T1000 (cell line): ENCODE data around the gene SLF2.
"Not testable (repeated sequence)": the region's sequence is repeated elsewhere in the genome, so short reads cannot be mapped to it uniquely, and the experiment has no call there.

Experiments used
- DNase-seq: peaks from one replicate; lab custom pipeline; 2025; ENCODE audit warnings: mixed read lengths; lab: John Stamatoyannopoulos, UW

The SLF2 gene

DNA sequence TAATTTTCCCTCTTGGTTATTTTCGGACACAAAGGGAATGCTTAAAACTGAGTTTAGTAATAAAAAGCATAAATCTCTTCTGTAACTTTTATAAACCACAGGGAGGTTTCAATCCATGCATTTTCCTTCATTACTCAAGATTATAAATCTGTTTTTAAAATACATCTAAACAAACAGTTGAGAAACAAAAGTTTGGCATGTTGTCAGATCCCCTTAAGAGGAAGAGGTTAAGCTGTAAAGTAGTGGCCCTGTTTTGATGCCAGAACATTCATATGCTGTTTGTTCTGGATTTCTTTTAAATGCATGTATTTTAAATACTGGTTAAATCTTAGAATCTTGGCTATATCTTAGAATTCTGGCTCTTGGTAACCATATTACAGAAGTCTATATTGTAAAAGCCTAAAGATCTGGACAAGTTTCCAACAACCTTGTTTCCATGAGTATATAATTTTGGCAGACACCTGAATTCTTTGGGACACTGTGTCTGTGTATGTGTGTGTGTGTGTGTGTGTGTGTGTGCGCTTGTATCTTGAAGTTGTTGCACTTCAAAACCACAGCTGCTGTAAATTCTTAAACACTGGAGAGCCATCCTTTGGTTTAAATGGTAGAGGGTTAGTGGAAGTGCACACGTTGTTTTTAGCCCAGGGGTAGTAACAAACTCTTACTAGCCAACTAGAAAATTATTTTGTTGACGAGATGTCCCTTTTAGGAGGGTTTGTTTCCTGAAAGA, 49.8 kb downstream of the SLF2 start:
- DNase-seq = no peak

DNA sequence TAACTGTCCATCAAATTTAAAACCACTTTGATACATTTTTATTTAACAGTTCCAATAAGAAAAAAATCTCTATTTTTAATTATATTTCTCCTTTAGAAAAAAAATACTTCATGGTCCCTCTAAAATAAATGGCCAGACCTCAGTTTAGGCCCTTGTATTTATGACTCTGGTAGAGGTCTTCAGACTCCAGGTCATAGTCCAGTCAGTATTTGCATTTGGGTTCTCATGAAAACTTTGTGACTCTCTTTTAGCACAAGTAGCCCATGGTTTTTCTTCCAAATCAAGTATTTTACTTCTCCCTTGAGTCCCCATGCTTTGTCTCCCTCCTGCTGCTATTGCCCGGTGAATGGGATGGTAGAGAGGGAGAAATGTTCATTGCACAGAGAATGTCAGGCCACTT, 51.1 kb downstream of the SLF2 start:
- DNase-seq = no peak

DNA sequence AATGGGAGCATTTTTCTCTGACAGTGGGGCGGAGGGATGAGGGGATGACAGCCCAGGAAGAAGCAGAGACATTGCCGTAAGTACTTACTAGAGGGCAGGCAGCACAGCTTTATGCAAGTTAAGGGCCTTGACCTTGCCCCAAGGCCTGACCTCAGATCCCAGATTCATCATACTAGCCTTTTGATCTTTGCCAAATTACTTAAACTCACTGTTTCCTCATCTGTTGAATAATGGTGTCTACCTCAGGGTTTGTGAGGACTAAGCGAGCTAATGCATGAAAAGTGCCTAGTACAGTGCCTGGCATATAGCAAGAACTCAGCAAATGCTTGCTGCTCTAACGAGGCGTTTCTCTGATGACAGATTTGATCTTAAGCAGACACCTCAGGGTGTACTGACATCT, 53.1 kb downstream of the SLF2 start:
- no peak for DNase-seq

DNA sequence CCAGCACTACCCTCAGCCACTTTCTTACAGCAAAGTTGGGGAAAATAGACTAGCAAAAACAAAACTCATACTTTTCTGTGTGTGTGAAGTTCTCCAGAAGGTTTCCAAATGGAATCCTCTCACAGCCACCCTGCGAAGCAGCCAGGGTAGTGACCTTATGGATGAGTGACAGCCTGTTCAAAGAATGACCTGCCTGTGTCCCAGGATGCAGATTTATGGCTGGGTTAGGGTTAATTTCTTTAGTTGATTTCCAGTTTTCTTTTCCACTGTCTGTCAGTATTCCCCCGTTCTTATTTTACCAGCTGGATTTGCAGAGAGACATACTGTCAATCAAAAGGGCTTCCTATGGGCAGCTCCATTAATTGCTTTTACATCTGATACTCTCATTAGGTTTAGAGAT, 54.1 kb downstream of the SLF2 start:
- DNase-seq = no peak

DNA sequence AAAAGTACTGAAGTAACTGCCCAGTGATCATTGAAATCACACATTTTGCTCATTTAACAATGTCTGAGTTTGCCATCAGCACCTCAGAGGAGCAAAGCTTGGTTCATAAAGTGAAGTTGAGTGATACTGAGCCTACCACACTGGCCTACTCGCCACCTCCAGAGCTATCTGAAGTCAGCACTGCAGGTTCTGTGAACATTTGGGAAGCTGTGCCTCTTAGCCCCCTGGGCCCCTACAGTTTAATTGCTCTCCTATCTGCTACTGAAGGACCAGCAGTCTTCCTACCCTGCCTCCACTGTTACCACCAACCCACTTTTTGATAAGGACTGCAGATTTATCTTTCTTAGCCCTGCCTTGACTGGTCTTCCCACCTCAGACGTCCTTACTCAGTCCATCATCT, 54.6 kb downstream of the SLF2 start:
- DNase-seq = no peak

DNA sequence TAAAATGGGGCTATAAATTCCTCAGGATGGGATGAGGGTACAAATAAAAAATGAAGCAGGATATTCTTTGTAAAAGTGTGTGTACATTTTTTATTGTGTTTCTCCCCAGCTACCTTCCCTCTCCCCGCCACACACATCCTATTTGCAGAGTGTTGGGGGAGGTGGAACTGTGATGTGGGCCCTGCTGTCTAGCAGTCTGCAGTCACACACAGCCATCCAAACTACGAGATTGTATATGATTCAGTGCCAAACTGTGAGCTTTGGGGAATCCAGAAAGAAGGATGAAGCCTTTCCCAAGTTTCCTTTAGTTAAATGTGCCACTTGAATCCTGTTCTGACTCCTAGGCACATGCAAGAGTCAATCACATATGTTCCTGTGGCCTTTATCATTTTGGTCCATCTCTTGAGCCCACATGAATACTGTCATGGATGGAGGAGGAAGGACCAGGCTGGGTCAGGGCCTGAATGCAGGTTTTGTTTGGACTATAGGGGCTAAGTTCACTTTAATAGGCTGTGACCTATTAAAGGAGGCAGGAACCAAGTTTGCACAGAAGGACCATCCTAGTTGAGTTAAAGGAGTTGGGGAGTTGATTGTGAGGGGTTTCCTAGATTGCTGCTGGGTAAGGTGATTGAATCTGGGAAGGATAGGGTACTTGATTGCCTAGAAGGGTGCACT, 55.4 kb downstream of the SLF2 start:
- DNase-seq = no peak

DNA sequence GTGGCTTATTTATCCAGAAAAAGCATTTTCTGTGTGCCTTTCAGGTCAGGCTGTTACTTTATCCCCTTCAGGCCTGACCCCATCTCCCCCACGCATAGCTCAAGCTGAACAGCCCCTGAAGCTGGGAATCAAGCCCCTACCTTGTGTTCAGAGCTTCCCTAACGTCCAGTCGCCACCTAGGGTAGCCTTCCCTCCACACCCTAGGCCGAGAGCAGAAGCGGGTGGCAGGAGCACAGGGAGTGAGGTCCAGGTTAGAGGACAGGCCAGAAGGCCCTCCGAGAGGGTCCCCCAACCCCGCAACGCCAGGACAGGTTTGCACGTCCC, 56.1 kb downstream of the SLF2 start:
- DNase-seq = no peak

DNA sequence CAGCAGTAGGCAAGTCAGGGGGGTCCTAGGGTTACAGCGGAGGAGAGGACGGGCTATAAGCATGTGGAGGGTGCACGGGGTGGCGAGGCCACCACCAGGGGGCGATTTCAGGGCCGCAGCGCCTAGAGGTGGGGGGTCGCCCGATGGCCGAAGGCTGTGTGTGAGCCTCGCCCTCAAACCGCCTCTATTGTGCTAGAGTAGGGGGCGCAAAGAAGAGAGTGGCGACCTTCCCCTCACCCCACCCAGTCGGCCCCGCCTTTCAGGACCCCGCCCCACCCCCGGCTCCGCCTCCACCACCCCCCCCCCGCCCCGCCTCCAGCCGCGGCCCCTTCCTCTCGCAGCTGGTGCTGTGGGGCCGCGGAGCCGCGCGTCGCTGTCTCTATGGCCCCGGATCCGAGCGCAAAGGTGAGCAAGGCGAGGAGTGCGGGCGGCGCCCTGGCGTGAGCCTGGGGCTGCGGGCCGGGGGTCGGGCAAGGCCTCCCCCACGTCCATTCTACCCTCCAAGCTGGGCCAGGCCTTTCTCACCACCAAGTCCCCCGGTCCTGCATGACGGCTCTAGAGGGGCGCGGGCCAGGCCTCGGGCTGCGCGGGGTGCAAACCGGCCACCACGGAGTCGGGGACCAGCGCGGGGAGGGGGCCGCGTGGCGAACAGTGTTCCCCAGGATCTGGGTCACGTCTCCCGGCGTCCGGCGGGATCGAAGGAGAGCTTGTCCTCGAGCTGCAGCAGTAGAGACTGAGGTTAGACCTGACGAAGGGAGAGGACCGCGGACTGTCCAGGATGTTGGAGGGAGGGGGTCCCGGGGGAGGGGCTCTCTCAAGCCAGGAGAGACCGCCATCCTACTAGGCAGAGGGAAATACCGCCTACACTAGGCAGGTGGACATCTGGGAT, 56.7 kb downstream of the SLF2 start, which contains the start of gene SEMA4G:
TSS of gene SEMA4G (plus strand) at position 318 of the 889 bp plus-strand sequence. CDS start 3,409 bp downstream, outside the sequence.
- DNase-seq = no peak

DNA sequence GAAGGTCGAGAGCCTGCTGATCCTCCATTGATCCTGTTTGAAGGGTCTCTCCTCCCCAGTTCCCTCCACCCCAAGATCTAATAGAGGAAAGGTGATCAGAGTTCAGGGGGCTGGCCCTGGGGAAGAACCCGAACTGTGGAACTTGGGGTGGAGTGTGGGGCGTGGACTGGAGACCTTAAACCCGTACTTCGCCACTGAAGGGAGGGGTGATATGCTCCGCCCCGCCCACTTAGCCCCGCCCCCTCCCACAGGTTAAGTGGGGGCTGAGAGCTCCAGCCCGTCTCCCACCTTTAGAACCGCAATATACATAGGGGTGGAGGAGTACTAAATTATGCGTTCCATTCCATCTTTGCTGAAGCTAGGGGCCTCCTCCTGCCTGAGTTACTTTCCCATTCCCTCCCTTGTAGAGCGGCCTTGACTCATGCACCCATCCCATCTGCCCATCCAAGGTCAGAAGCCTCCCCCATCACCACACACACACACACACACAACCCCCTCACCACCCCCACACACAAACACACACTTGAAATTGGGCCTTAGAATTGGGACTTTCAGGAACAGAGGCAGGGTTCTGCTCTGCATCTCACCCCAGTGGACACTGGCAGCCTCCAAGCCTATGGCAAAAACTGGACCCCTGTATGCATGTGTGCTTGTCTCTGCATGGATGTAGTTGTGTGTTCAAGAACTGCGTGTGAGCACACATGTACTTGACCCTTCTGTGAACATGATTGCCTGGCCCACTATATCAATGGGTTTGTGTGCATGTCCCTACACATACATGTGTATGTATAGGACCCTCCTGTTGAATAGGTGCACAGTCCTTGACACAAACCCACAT, 57.5 kb downstream of the SLF2 start:
- DNase-seq = no peak

DNA sequence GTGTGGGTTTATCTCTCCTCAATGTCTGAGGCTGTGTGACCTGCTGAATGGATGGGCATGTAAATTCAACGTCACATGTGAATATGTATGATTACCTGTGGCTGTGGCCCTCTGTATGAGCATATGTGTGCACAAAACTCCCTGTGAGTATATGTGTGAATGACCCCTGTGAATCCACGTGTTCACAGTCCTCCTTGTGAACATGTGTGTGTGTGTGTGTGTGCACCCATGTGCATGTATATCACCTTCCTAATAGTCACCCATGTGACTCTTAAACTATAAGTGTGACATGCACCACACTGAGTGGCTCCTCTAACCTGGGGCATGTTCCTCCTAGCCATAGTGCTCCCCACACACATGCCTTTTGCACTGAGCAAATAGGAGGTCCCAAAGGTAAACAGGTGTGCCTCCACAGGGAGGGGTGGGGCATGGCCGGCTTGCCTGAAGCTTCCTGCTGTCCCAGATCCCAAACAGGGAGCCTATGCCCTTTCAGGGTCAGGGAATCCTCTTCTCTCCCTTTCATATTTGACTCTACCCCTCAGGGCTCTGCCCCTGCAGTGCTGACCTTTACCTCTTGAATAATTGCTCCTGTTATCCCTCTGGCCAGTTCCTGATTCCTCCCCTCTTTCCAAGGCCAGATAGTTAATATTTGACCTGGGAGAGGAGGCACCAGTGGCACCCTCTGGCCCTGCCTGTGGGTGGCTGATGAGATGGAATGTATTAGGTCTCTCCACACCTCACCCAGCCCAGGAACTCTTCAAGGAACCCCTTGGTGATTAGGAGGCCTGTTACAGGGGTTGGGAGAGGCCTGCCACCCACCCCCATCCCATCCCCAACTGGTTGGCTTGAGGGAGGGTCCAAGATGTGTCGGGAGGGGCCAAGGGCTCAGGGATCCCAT, 58.4 kb downstream of the SLF2 start:
- DNase-seq = no peak

DNA sequence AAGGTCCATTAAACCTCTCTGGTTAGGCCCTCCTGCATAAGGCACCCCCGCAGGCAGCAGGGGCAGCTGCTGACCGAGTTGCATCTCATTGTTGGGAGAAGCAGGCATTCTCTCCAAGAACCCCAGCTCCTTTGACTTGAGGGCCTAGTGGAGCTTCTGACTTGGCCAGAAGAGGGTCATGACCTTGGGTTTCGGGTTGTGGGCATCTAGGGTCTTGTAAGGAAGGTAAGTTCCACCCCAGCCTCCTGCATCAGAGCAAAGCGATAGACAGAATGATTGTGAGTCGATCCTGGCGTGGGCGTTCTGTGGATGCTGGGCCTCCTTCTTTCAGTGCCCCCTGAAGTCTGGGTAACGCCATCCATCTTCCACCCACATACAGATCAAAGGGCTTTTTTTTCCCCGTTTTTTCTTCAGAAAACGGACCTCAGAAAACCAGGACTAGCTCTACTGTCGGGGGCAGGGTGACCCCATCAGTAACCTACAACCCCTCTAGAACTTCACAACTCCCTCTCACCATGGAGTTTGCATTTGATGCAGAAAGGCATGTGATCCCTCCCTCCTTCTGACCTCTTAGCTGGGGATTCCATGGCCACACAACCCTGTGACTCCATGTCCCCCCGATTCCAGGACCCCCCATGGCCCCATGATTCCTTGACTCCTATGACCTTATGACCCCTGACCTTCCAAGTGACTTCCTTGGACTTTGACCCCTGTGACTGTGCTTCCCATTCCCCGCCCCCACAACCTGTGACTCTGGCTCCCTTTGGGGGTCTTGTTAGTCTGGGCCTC, 59.5 kb downstream of the SLF2 start:
- no peak for DNase-seq

DNA sequence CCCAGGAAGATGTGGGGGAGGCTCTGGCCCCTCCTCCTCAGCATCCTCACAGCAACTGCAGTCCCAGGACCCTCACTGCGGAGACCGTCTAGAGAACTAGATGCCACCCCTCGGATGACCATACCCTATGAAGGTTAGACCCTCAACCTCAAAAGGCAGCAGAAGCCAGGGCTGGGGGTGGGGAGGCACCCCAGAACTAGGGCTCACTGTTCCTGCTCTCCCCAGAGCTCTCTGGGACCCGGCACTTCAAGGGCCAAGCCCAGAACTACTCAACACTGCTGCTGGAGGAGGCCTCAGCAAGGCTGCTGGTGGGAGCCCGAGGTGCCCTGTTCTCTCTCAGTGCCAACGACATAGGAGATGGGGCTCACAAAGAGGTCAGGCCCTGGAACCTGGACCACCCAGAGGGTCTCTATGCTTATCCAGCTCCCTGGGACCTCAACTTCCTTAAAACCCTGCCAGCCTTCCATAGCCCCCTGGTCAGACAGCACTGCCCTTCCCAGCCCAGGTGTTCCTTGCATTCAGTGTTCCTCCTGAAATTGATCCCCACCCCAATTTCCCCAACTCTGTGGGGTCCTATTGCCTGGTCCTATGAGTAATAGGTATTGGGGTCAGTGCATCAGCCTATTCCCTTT, 60.3 kb downstream of the SLF2 start:
- DNase-seq = no peak

DNA sequence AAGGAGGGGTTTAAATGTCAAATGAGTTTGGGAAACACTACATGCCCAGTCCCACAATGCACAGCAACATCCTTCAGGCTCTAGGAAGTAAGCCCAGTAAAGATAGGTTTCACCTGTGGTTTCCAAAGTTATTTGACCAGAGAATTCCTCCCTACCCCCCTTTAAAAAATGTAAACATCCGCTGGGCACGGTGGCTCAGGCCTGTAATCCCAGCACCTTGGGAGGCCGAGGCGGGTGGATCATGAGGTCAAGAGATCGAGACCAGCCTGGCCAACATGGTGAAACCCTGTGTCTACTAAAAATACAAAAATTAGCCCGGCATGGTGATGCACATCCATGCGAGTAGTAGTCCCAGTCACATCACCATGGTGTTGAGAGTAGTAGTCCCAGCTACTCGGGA, 62.6 kb downstream of the SLF2 start:
- not testable (repeated sequence) for DNase-seq

DNA sequence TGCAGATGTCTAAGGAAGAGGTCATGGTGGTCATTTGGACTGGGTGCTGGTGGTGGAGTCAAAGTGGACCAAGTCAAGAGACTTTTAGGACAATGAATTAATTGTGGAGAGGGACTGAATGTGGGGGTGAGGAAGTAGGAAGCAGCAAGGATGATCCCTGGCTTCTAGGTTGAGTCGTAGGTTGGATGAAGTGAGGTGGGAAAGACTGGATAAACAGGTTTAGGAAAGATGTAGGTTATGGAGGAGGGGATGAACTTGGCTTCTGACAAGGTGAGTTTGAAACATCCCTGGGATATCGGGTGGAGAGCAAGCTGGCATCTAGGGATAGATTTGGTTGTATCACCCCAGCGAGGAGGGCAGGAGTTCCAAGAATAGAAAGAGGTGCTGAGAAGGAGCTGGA, 64.1 kb downstream of the SLF2 start:
- no peak for DNase-seq

DNA sequence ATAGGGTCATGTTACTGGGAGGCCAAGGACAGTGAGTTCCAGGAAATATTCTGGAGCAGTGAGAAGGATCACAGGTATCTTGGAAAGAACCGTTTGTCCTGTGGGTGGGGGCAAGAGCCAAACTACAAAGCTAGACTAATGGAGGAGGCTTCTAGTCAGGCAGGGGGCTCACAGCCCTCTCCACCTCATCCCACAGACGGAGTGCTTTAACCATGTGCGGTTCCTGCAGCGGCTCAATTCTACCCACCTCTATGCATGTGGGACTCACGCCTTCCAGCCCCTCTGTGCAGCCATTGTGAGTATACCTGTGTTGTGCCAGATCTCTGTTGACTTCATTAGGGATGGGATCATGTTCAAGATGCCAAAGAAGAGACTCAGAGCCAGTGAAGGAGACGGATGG, 64.7 kb downstream of the SLF2 start:
- no peak for DNase-seq

DNA sequence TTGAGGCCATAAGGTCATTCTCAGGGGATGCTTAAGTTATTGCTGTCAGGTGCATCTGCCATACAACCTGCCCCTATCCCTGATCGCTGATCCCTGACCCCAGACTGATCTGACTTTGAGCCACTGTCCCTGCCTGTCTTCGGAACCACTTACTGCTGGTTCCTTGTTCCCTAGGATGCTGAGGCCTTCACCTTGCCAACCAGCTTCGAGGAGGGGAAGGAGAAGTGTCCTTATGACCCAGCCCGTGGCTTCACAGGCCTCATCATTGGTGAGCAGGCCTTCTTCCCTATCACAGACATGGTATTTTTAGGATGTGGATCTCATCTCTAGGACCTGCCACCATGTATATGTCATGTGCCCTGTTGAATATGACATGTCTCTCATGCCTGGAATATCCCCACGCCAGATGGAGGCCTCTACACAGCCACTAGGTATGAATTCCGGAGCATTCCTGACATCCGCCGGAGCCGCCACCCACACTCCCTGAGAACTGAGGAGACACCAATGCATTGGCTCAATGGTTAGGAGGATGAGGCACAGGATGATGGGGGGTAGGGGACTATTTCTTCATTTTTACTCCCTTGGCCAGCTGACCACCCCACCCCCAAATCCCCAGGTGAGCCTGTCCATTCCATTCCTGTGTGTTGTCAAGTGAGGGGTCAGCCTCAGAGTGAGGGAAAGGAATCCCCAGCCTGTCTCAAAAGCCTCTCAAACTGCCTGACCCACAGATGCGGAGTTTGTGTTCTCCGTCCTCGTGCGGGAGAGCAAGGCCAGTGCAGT, 65.5 kb downstream of the SLF2 start:
- no peak for DNase-seq

DNA sequence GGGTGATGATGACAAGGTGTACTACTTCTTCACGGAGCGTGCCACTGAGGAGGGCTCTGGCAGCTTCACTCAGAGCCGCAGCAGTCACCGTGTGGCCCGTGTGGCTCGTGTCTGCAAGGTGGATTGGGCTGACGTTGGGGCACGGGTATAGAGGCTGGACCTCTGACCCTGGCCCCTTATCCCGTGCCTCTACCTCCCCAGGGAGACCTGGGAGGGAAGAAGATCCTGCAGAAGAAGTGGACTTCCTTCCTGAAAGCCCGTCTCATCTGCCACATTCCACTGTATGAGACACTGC, 66.1 kb downstream of the SLF2 start:
- DNase-seq = no peak

DNA sequence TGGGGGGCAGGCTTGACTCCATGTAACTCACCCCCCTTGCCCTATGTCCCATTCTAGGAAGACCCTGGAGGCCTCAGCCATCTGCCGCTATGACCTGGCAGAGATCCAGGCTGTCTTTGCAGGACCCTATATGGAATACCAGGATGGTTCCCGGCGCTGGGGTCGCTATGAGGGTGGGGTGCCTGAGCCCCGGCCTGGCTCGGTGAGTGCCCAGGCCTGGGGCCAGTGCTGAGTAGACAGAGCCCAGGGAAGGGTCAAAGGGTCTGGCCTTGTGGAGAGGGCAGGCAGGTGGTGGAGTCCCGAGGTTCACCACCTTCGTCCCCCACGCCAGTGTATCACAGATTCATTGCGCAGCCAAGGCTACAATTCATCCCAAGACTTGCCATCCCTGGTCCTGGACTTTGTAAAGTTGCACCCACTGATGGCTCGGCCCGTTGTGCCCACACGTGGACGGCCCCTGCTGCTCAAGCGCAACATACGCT, 67.1 kb downstream of the SLF2 start:
- DNase-seq = no peak

DNA sequence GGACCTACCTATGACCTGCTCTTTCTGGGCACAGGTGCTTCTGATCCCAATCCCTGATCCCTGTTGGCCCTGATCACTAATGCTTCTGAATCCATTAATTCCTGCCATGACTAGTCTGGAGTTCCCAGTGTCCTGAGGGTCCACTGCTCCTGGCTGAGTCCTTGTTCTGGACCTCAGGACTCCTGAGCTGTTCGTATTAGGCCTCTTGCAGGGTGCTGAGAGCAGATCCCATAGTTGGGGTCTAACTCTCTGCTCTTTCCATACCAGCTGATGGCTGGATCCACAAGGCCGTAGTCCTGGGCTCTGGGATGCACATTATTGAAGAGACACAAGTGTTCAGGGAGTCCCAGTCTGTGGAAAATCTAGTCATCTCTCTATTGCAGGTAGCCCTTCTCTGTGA, 67.5 kb downstream of the SLF2 start:
- DNase-seq = no peak
